ENCODE measurements around the gene GPR89B.
"Not testable (repeated sequence)": the region's sequence is repeated elsewhere in the genome, so short reads cannot be mapped to it uniquely, and the experiment has no call there.

GRCh38 chr1:148033147-148033546, 104.9 kb downstream of the GPR89B start:
- TF ChIP-seq CTCF (optimal IDR thresholded peaks at IDR 0.05 in 1 of 3, IDR thresholded peaks at IDR 0.05 in 1 of 3, conservative IDR thresholded peaks at IDR 0.05 in 1 of 3; ENCODE audit: extremely low read depth in 1 of 3, insufficient read depth in 2 of 3, low read length in 3 of 3); EZH2 (IDR thresholded peaks at IDR 0.05; ENCODE audit: low read length): not testable (repeated sequence)

Data from keratinocyte (primary cell).